ENCODE results near the gene AUH. TPM values are rescaled to one million over a fixed set of nuclear protein-coding genes. Genes with fewer than 3 reads are reported as not detected.

Gene AUH
- total RNA-seq, 1 donor from 2014 or later = 17.3 TPM

DNA sequence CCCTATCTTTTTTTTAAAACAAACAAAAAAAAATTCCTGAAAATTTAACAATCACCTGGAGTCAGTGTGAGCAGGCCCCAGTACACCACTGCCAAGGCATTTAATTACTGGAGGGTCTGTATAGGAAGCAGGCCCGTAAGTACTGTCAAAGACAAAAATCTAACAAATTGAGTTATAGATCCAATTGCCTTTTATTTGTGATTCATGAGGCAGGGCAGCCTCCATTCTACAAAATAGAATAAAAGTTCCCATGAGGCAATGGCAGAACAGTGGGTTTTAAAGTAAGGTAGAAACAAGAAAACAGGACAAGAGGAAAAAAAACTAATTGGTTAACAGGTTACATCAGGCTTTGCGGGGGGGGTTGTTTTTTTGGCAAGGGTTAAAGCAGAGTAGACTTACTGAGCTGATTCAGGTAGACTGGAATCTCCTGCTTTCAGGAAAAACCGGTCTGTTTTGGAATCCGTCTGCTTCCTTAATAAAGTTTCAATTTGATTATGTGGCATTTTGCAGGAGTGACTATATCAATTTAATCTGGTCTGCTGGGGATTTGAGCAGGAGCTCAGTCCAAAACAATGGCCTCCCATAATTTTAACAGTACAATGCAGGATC lies 48.9 kb downstream of the AUH start:
- DNase-seq (no peak), ATAC-seq (peak; percentile 46 to 61)
- intact Hi-C loops (cut with DNase I) = no loop called here
- TF ChIP-seq, protein P1, sequence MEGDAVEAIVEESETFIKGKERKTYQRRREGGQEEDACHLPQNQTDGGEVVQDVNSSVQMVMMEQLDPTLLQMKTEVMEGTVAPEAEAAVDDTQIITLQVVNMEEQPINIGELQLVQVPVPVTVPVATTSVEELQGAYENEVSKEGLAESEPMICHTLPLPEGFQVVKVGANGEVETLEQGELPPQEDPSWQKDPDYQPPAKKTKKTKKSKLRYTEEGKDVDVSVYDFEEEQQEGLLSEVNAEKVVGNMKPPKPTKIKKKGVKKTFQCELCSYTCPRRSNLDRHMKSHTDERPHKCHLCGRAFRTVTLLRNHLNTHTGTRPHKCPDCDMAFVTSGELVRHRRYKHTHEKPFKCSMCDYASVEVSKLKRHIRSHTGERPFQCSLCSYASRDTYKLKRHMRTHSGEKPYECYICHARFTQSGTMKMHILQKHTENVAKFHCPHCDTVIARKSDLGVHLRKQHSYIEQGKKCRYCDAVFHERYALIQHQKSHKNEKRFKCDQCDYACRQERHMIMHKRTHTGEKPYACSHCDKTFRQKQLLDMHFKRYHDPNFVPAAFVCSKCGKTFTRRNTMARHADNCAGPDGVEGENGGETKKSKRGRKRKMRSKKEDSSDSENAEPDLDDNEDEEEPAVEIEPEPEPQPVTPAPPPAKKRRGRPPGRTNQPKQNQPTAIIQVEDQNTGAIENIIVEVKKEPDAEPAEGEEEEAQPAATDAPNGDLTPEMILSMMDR (IDR thresholded peaks at IDR 0.05) = no peak
- Histone ChIP-seq H3K4me1 (no peaks in the 10 kb centered on the region), H3K36me3 (no peaks in the 10 kb centered on the region), H3K4me3 (no peak overlapping the region), H3K9me3 (no peaks in the 10 kb centered on the region), H3K27ac (no peak overlapping the region), H3K27me3 (ENCODE audit: low read depth) (no peaks in the 10 kb centered on the region)

- ATAC-seq (no peak), DNase-seq (no peak)
- intact Hi-C loops (cut with DNase I) = no loop called here
- TF ChIP-seq, protein P1 (IDR thresholded peaks at IDR 0.05) = no peak
- no peaks in the 10 kb centered on the region for H3K27me3 ChIP-seq (ENCODE audit: low read depth)
- no peaks in the 10 kb centered on the region for H3K4me1 ChIP-seq
- H3K36me3 ChIP-seq = no peaks in the 10 kb centered on the region
- H3K4me3 ChIP-seq = no peak overlapping the region
- no peaks in the 10 kb centered on the region for H3K9me3 ChIP-seq
- no peak overlapping the region for H3K27ac ChIP-seq
Measured at GRCh38 chr9:91310037-91310436, 51.7 kb downstream of the AUH start.

DNA sequence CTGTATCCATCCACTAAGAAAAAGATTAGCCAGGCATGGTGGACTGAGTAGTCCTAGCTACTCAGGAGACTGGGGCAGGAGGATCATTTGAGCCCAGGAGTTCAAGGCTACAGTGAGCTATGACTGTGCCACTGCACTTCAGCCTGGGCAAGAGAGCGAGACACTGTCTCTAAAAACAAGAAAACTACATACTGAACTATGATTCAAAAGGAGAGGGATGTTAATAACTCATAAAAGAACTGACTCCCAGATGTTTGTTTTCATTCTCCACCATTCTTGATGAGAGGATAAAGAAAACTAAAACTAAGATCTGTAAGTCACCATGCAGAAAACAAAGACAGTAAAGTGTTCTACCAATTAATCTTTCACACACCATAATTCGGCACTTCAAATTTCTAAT lies 53.5 kb downstream of the AUH start:
- intact Hi-C loops (cut with DNase I) = no loop called here
- TF ChIP-seq, protein P1 (IDR thresholded peaks at IDR 0.05) = no peak
- DNase-seq (no peak), ATAC-seq (no peak)
- Histone ChIP-seq H3K9me3 (no peaks in the 10 kb centered on the region), H3K27ac (no peak overlapping the region), H3K27me3 (ENCODE audit: low read depth) (no peaks in the 10 kb centered on the region), H3K4me1 (peaks cover 7% of the 10 kb centered on the region), H3K36me3 (no peaks in the 10 kb centered on the region), H3K4me3 (no peak overlapping the region)

DNA sequence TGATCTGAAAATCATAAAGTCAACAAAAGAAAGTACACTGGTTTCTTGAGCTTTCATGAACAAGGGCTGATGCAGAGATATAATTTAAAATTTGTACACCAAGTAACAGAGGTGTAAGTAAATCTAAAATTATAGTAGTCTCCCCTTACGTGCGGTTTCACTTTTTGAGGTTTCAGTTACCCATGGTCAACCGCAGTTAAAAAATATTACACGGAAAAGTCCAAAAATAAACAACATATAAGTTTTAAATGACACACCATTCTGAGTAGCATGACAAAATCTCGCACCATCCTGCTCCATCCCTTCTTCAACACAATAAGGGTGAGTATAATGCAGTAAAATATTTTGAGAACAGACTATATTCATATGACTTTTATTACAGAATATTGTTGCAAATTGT lies 54.4 kb downstream of the AUH start:
- no peak for ATAC-seq

DNA sequence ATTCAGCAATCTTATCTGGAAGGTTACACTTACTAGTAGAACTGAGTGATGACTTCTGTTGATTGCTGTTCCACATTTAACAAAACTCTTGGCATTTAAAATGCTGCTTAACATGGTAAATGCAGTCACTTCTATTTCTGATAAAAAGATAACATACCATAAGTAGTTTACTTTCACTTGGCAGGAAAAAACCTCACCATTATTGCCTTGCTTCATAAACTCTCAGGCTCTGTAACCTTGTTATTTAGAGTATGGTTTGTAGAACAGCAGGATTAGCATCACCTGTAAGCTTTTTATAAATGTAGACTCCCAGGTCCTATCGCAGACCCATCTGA lies 55.5 kb downstream of the AUH start:
- no peak overlapping the region for H3K27ac ChIP-seq
- no peak overlapping the region for H3K4me3 ChIP-seq
- ATAC-seq (no peak), DNase-seq (no peak)
- no peaks in the 10 kb centered on the region for H3K9me3 ChIP-seq
- TF ChIP-seq, protein P1 (IDR thresholded peaks at IDR 0.05) = no peak
- H3K27me3 ChIP-seq (ENCODE audit: low read depth) = no peaks in the 10 kb centered on the region
- no peaks in the 10 kb centered on the region for H3K36me3 ChIP-seq
- intact Hi-C loops (cut with DNase I) = no loop called here
- H3K4me1 ChIP-seq = peaks cover 19% of the 10 kb centered on the region

More for the DNA sequence above, 54.4 kb downstream of the AUH start:
- DNase-seq = no peak
- TF ChIP-seq, protein P1 (IDR thresholded peaks at IDR 0.05) = no peak
- Histone ChIP-seq H3K36me3 (no peaks in the 10 kb centered on the region), H3K9me3 (no peaks in the 10 kb centered on the region), H3K4me3 (no peak overlapping the region), H3K27ac (no peak overlapping the region), H3K4me1 (peaks cover 15% of the 10 kb centered on the region), H3K27me3 (ENCODE audit: low read depth) (no peaks in the 10 kb centered on the region)
- intact Hi-C loops (cut with DNase I) = no loop called here
